A673 (cell line): ENCODE results near the gene MEF2A. TPM values are rescaled to one million over a fixed set of nuclear protein-coding genes. Genes with fewer than 3 reads are reported as not detected.

ENCODE experiments used
- BruUV-seq: library from RNA; stranded (reverse); fragments of 400-500 nt; replicated peaks from 2 replicates; lab custom pipeline; 2021; lab: Mats Ljungman, UMichigan
- CTCF ChIA-PET: fragments of 300-600 bp; sonication (Branson Sonifier 250); formaldehyde crosslinking; loops from one replicate; lab custom pipeline; 2022; ENCODE audit warnings: antibody characterized with exemption; lab: Charles Lee
- POLR2A ChIA-PET: fragments of 300-600 bp; sonication (Branson Sonifier 250); formaldehyde crosslinking; loops from one replicate; lab custom pipeline; 2022; ENCODE audit warnings: antibody characterized with exemption; ENCODE audit not compliant: low non-redundant PET; lab: Charles Lee
- DNase-seq: peaks from one replicate; pipeline ENCODE4 v3.0.0-alpha.2; 2015; ENCODE audit warnings: low spot score
- H3K27ac ChIP-seq: fragments of 200-600 bp; sonication (generic); 2 replicates; pipeline ENCODE4 v1.5.1; 2016; ENCODE audit warnings: mixed run types, low read depth, mild to moderate bottlenecking, mixed read lengths, antibody characterized with exemption, low read length; ENCODE audit not compliant: poor library complexity, severe bottlenecking
- H3K27me3 ChIP-seq: fragments of 200-600 bp; sonication (generic); replicated peaks from 2 replicates; pipeline ENCODE4 v1.6.1; 2017; ENCODE audit warnings: mixed run types, low read depth, mild to moderate bottlenecking, mixed read lengths, antibody characterized with exemption, low read length; ENCODE audit not compliant: insufficient read depth, poor library complexity
- H3K36me3 ChIP-seq: fragments of 200-600 bp; sonication (generic); 2 replicates; pipeline ENCODE4 v1.6.1; 2016; ENCODE audit warnings: mixed run types, mild to moderate bottlenecking, mixed read lengths, antibody characterized with exemption, low read length; ENCODE audit not compliant: insufficient read depth, poor library complexity, severe bottlenecking
- H3K4me1 ChIP-seq: fragments of 200-600 bp; sonication (generic); 2 replicates; pipeline ENCODE4 v1.6.1; 2017; ENCODE audit warnings: mixed run types, mild to moderate bottlenecking, mixed read lengths, antibody characterized with exemption, low read length; ENCODE audit not compliant: insufficient read depth, poor library complexity, severe bottlenecking
- H3K4me3 ChIP-seq: fragments of 200-600 bp; sonication (generic); 2 replicates; pipeline ENCODE4 v1.5.1; 2016; ENCODE audit warnings: low read depth, mixed run types, mild to moderate bottlenecking, mixed read lengths, low read length; ENCODE audit not compliant: poor library complexity, severe bottlenecking
- H3K9me3 ChIP-seq: fragments of 200-600 bp; sonication (generic); 2 replicates; pipeline ENCODE4 v1.6.1; 2016; ENCODE audit warnings: mixed run types, low read depth, mild to moderate bottlenecking, mixed read lengths, antibody characterized with exemption, low read length; ENCODE audit not compliant: poor library complexity, severe bottlenecking
- CTCF ChIP-seq: fragments of 300-800, 200-600 bp; sonication (generic); conservative IDR thresholded peaks from 2 replicates; pipeline ENCODE4 v1.5.1; 2017; ENCODE audit warnings: low read depth, mild to moderate bottlenecking, antibody characterized with exemption, low read length, moderate library complexity, mixed read lengths
- EZH2 ChIP-seq: fragments of 200-600 bp; sonication (generic); IDR thresholded peaks from 2 replicates; pipeline ENCODE4 v1.6.1; 2017; ENCODE audit warnings: borderline replicate concordance, low read depth, mild to moderate bottlenecking, mixed read lengths, antibody characterized with exemption, low read length; ENCODE audit not compliant: poor library complexity, severe bottlenecking
- intact Hi-C: fragments of 100-400 bp; cut with micrococcal nuclease; formaldehyde crosslinking; loops from one replicate; pipeline ENCODE4 v1.10.0; 2022; ENCODE audit not compliant: unreplicated experiment
- total RNA-seq: library from RNA; stranded (reverse); gene quantifications from 2 replicates; pipeline ENCODE4 v1.2.3, GENCODE V29; 2021

Gene MEF2A
- total RNA-seq, 1 experiment from 2014 or later, result 26.4 TPM

GRCh38 chr15:99633655-99634054 lies 67.9 kb downstream of the MEF2A start:
- POLR2A ChIA-PET, result no interaction called here
- no TSS peak for BruUV-seq
- intact Hi-C loops, result no loop called here
- Histone ChIP-seq H3K27ac (no peak overlapping the region), H3K36me3 (no peaks in the 10 kb centered on the region), H3K27me3 (no peaks in the 10 kb centered on the region), H3K9me3 (no peaks in the 10 kb centered on the region), H3K4me3 (no peak overlapping the region), H3K4me1 (peaks cover 22% of the 10 kb centered on the region)
- CTCF ChIA-PET, result no interaction called here
- no peak for DNase-seq
- no peak for TF ChIP-seq EZH2
- TF ChIP-seq CTCF, result no peak

GRCh38 chr15:99634576-99634975 lies 68.8 kb downstream of the MEF2A start:
- DNase-seq, result no peak
- intact Hi-C loops, result no loop called here
- no peak for TF ChIP-seq CTCF
- TF ChIP-seq EZH2, result no peak
- H3K27me3 ChIP-seq, result no peaks in the 10 kb centered on the region
- H3K36me3 ChIP-seq, result no peaks in the 10 kb centered on the region
- H3K4me3 ChIP-seq, result no peak overlapping the region
- H3K27ac ChIP-seq, result no peak overlapping the region
- CTCF ChIA-PET, result no interaction called here
- POLR2A ChIA-PET, result no interaction called here
- no peaks in the 10 kb centered on the region for H3K9me3 ChIP-seq
- H3K4me1 ChIP-seq, result peaks cover 21% of the 10 kb centered on the region
- no TSS peak for BruUV-seq

- TF ChIP-seq EZH2 (no peak), CTCF (no peak)
- BruUV-seq, result no TSS peak
- ChIA-PET CTCF (no interaction called here), POLR2A (no interaction called here)
- Histone ChIP-seq H3K4me3 (no peak overlapping the region), H3K27me3 (no peaks in the 10 kb centered on the region), H3K9me3 (no peaks in the 10 kb centered on the region), H3K36me3 (no peaks in the 10 kb centered on the region), H3K27ac (no peak overlapping the region), H3K4me1 (peaks cover 19% of the 10 kb centered on the region)
- no peak for DNase-seq
- intact Hi-C loops, result no loop called here
Measured at GRCh38 chr15:99635145-99635544, 69.4 kb downstream of the MEF2A start.
